Measurements from ENCODE around the gene DDX51. TPM values are rescaled to one million over a fixed set of nuclear protein-coding genes. Genes with fewer than 3 reads are reported as not detected.

Gene DDX51
- total and polyA plus RNA-seq, 2 experiments from 2014 or later: 6.8 to 16.1 TPM

- Histone ChIP-seq H2AFZ (no peak overlapping the region), H3K9me3 (ENCODE audit: low read depth) (no peaks in the 10 kb centered on the region), H3K36me3 (replicated peaks; ENCODE audit: insufficient read depth, low read depth) (no peaks in the 10 kb centered on the region), H4K20me1 (ENCODE audit: insufficient read depth, poor library complexity, severe bottlenecking) (no peaks in the 10 kb centered on the region), H3K27ac (no peak overlapping the region), H3K4me2 (no peak overlapping the region), H3K27me3 (no peaks in the 10 kb centered on the region), H3K79me2 (peaks cover 22% of the 10 kb centered on the region), H3K4me1 (ENCODE audit: insufficient read depth) (peaks cover 11% of the 10 kb centered on the region), H3K4me3 (no peak overlapping the region), H3K9me2 (replicated peaks; ENCODE audit: insufficient read depth) (no peaks in the 10 kb centered on the region)
- TF ChIP-seq, protein P1, sequence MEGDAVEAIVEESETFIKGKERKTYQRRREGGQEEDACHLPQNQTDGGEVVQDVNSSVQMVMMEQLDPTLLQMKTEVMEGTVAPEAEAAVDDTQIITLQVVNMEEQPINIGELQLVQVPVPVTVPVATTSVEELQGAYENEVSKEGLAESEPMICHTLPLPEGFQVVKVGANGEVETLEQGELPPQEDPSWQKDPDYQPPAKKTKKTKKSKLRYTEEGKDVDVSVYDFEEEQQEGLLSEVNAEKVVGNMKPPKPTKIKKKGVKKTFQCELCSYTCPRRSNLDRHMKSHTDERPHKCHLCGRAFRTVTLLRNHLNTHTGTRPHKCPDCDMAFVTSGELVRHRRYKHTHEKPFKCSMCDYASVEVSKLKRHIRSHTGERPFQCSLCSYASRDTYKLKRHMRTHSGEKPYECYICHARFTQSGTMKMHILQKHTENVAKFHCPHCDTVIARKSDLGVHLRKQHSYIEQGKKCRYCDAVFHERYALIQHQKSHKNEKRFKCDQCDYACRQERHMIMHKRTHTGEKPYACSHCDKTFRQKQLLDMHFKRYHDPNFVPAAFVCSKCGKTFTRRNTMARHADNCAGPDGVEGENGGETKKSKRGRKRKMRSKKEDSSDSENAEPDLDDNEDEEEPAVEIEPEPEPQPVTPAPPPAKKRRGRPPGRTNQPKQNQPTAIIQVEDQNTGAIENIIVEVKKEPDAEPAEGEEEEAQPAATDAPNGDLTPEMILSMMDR (IDR thresholded peaks at IDR 0.05; ENCODE audit: poor library complexity): no peak
- TF ChIP-seq EZH2phosphoT487 (IDR thresholded peaks at IDR 0.05; ENCODE audit: low read depth, severe bottlenecking, unreplicated experiment) (no peak), EZH2 (IDR thresholded peaks at IDR 0.05; ENCODE audit: borderline replicate concordance) (no peak)
- DNase-seq (ENCODE audit: low spot score): no peak
- 94% methylated on average over 19 of the region's 19 CpGs for WGBS (ENCODE audit: low lambda C conversion rate, missing lambda C conversion rate)
These were observed 2.8 kb upstream of the DDX51 start for GRCh38 chr12:132146772-132147422.

DNA sequence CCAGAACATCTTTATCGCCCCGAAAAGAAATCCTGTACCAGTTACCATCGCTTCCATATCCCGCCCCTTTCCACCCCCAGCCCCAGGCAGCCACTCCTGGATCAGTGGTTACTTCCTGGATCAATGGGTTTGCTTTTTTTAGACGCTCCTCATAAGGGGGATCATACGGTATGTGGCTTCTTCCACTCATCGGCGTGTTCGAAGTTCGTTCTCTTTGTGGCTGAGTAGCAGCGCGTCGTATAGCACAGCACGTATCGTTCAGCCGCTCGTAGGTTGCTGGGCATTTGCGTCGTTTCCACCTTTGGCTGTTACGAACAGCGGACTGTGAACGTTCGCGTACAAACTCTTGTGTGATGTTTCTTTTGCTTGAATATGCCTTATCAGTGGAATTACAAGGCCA is 2.0 kb upstream of the DDX51 start:
- WGBS (ENCODE audit: low lambda C conversion rate, missing lambda C conversion rate): 96% methylated on average over 24 of the region's 24 CpGs
- no peaks in the 10 kb centered on the region for H3K36me3 ChIP-seq (replicated peaks; ENCODE audit: insufficient read depth, low read depth)
- TF ChIP-seq EZH2 (IDR thresholded peaks at IDR 0.05; ENCODE audit: borderline replicate concordance): no peak
- TF ChIP-seq EZH2phosphoT487 (IDR thresholded peaks at IDR 0.05; ENCODE audit: low read depth, severe bottlenecking, unreplicated experiment): no peak
- TF ChIP-seq, protein P1 (IDR thresholded peaks at IDR 0.05; ENCODE audit: poor library complexity): no peak

GRCh38 chr12:132145334-132145733 is 1.2 kb upstream of the DDX51 start:
- peaks cover 22% of the 10 kb centered on the region for H3K79me2 ChIP-seq
- H3K9me3 ChIP-seq (ENCODE audit: low read depth): no peaks in the 10 kb centered on the region
- H3K36me3 ChIP-seq (replicated peaks; ENCODE audit: insufficient read depth, low read depth): no peaks in the 10 kb centered on the region
- H4K20me1 ChIP-seq (ENCODE audit: insufficient read depth, poor library complexity, severe bottlenecking): no peaks in the 10 kb centered on the region
- H3K9me2 ChIP-seq (replicated peaks; ENCODE audit: insufficient read depth): no peaks in the 10 kb centered on the region
- peaks cover 11% of the 10 kb centered on the region for H3K4me1 ChIP-seq (ENCODE audit: insufficient read depth)
- no peak overlapping the region for H3K27ac ChIP-seq
- no peaks in the 10 kb centered on the region for H3K27me3 ChIP-seq
- WGBS (ENCODE audit: low lambda C conversion rate, missing lambda C conversion rate): 88% methylated on average over 7 of the region's 7 CpGs
- H3K4me3 ChIP-seq: peak overlapping the region; percentile 88
- no peak for DNase-seq (ENCODE audit: low spot score)
- TF ChIP-seq EZH2 (IDR thresholded peaks at IDR 0.05; ENCODE audit: borderline replicate concordance) (no peak), EZH2phosphoT487 (IDR thresholded peaks at IDR 0.05; ENCODE audit: low read depth, severe bottlenecking, unreplicated experiment) (no peak)
- TF ChIP-seq, protein P1 (IDR thresholded peaks at IDR 0.05; ENCODE audit: poor library complexity): no peak
- H3K4me2 ChIP-seq: peak overlapping the region; percentile 96
- H2AFZ ChIP-seq: no peak overlapping the region

More for the DNA sequence above, 2.0 kb upstream of the DDX51 start:
- Histone ChIP-seq H3K79me2 (peaks cover 22% of the 10 kb centered on the region), H4K20me1 (ENCODE audit: insufficient read depth, poor library complexity, severe bottlenecking) (no peaks in the 10 kb centered on the region), H3K9me3 (ENCODE audit: low read depth) (no peaks in the 10 kb centered on the region), H3K4me1 (ENCODE audit: insufficient read depth) (peaks cover 11% of the 10 kb centered on the region), H3K27ac (no peak overlapping the region), H3K27me3 (no peaks in the 10 kb centered on the region), H3K4me3 (no peak overlapping the region), H2AFZ (no peak overlapping the region), H3K4me2 (no peak overlapping the region), H3K9me2 (replicated peaks; ENCODE audit: insufficient read depth) (no peaks in the 10 kb centered on the region)
- DNase-seq (ENCODE audit: low spot score): no peak

Measured in hepatocyte (in vitro differentiated cells).